GM18873 (cell line): ENCODE results near the gene FSIP1.

ENCODE experiments used
- ATAC-seq: cut with Tn5 transposase; IDR thresholded peaks from one replicate; pipeline ENCODE4 v1.9.1; 2021; ENCODE audit warnings: mild to moderate bottlenecking, moderate library complexity, moderate number of reproducible peaks; ENCODE audit not compliant: unreplicated experiment, low FRiP score

Gene FSIP1

GRCh38 chr15:39792844-39793335 lies 10.2 kb upstream of the FSIP1 start:
- ATAC-seq: no peak

- ATAC-seq: no peak
Measured at GRCh38 chr15:39792025-39792843, 9.6 kb upstream of the FSIP1 start.

- no peak for ATAC-seq
Measured at GRCh38 chr15:39789736-39790135, 7.1 kb upstream of the FSIP1 start.

- ATAC-seq: no peak
Measured at GRCh38 chr15:39788800-39789565, 6.3 kb upstream of the FSIP1 start.

GRCh38 chr15:39788108-39788507 lies 5.5 kb upstream of the FSIP1 start:
- no peak for ATAC-seq

GRCh38 chr15:39787479-39787878 lies 4.8 kb upstream of the FSIP1 start:
- no peak for ATAC-seq

- ATAC-seq: no peak
Measured at GRCh38 chr15:39786447-39787056, 3.9 kb upstream of the FSIP1 start.

GRCh38 chr15:39785841-39786240 lies 3.2 kb upstream of the FSIP1 start:
- no peak for ATAC-seq

- ATAC-seq: no peak
Measured at GRCh38 chr15:39785139-39785538, 2.5 kb upstream of the FSIP1 start.

- ATAC-seq: no peak
Measured at GRCh38 chr15:39784638-39785037, 2.0 kb upstream of the FSIP1 start.

- ATAC-seq: no peak
Measured at GRCh38 chr15:39784125-39784524, 1.5 kb upstream of the FSIP1 start.

- no peak for ATAC-seq
Measured at GRCh38 chr15:39783244-39783820, 691 bp upstream of the FSIP1 start.

GRCh38 chr15:39781967-39782302 lies 706 bp downstream of the FSIP1 start:
- no peak for ATAC-seq

GRCh38 chr15:39781147-39781966 lies 1.3 kb downstream of the FSIP1 start:
- no peak for ATAC-seq

- ATAC-seq: no peak
Measured at GRCh38 chr15:39778021-39778420, 4.6 kb downstream of the FSIP1 start.

- ATAC-seq: no peak
Measured at GRCh38 chr15:39777496-39777895, 5.1 kb downstream of the FSIP1 start.

GRCh38 chr15:39776068-39776467 lies 6.6 kb downstream of the FSIP1 start:
- ATAC-seq: no peak

- ATAC-seq: no peak
Measured at GRCh38 chr15:39774688-39775267, 7.9 kb downstream of the FSIP1 start.

GRCh38 chr15:39770748-39771689 lies 11.6 kb downstream of the FSIP1 start:
- no peak for ATAC-seq
